HEK293 (cell line): ENCODE measurements around the gene MTA1.
A peak's percentile ranks its signal among the peaks of the same experiment; 100 is the strongest.

Experiments used
- KLF10 ChIP-seq: fragments of 450-650 bp; IDR thresholded peaks from 2 replicates; pipeline ENCODE4 v1.5.1; 2018; ENCODE audit warnings: missing biosample characterization, mild to moderate bottlenecking, missing genetic modification characterization
- SALL2 ChIP-seq: fragments of 450-650 bp; formaldehyde crosslinking; IDR thresholded peaks from 2 replicates; pipeline ENCODE4 v1.5.0; 2017; ENCODE audit warnings: missing biosample characterization, mild to moderate bottlenecking, missing genetic modification characterization, borderline replicate concordance
- ZNF239 ChIP-seq: fragments of 450-650 bp; formaldehyde crosslinking; IDR thresholded peaks from 2 replicates; pipeline ENCODE4 v1.5.1; 2016; ENCODE audit warnings: missing biosample characterization, missing genetic modification characterization
- ZNF600 ChIP-seq: fragments of 450-650 bp; formaldehyde crosslinking; IDR thresholded peaks from 2 replicates; pipeline ENCODE4 v1.5.1; 2016; ENCODE audit warnings: missing biosample characterization, missing genetic modification characterization
- TF ChIP-seq, protein P1 (sequence below): fragments of 450-650 bp; formaldehyde crosslinking; IDR thresholded peaks from 2 replicates; pipeline ENCODE4 v1.5.1; 2016; ENCODE audit warnings: missing biosample characterization, missing genetic modification characterization
- TF ChIP-seq, protein P2 (sequence below): fragments of 450-650 bp; formaldehyde crosslinking; IDR thresholded peaks from 2 replicates; pipeline ENCODE4 v1.5.1; 2016; ENCODE audit warnings: missing biosample characterization, missing genetic modification characterization
- TF ChIP-seq, protein P3 (sequence below): fragments of 450-650 bp; formaldehyde crosslinking; IDR thresholded peaks from 2 replicates; pipeline ENCODE4 v1.5.1; 2016; ENCODE audit warnings: missing biosample characterization, missing genetic modification characterization
- TF ChIP-seq, protein P4 (sequence below): fragments of 450-650 bp; formaldehyde crosslinking; IDR thresholded peaks from 2 replicates; pipeline ENCODE4 v1.5.1; 2017; ENCODE audit warnings: missing biosample characterization, missing genetic modification characterization

DNA sequence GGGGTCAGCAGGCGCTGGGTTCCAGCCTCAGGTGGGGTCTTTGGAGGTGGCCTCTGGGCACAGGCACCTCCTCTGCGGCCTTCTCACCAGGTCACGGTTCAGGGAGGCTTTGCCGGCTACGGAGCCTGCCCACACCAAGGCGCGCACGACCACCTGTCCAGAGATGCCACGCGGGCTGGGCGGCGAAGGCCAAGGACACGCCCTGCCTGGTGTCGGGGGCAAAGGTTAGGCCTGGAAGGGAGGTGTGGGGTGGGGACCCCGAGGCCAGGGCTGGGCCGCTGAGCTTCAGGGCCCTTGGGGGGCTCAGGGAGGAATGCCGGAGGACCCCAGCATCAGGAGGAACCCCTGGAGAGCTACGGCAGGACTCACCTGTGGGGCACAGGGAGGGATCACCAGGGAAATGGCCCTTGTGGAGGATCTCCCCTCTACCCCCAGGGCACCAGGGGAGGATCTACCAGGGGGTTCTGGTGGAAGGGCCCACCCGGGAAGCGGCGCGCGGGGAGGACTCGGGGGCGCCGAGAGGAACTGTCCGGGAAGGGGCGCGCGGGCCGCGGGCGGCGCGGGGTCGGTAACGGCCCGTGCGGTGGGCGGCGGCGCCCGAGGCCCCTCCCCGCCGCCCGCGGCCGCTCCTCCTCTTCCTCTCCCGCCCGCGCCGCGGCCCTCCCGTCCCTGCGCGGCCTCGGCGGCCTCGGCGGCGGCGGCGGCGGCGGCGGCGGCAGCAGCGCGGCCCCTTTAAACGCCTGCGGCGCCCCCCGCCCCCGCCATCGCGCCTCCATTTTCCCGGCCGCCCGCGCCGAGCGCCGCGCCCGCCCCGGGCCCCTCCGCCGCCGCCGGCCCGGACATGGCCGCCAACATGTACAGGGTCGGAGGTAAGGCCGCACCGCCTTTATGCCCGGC, at the start of gene MTA1:
- TF ChIP-seq, protein P1, sequence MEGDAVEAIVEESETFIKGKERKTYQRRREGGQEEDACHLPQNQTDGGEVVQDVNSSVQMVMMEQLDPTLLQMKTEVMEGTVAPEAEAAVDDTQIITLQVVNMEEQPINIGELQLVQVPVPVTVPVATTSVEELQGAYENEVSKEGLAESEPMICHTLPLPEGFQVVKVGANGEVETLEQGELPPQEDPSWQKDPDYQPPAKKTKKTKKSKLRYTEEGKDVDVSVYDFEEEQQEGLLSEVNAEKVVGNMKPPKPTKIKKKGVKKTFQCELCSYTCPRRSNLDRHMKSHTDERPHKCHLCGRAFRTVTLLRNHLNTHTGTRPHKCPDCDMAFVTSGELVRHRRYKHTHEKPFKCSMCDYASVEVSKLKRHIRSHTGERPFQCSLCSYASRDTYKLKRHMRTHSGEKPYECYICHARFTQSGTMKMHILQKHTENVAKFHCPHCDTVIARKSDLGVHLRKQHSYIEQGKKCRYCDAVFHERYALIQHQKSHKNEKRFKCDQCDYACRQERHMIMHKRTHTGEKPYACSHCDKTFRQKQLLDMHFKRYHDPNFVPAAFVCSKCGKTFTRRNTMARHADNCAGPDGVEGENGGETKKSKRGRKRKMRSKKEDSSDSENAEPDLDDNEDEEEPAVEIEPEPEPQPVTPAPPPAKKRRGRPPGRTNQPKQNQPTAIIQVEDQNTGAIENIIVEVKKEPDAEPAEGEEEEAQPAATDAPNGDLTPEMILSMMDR = no peak
- TF ChIP-seq, protein P2, sequence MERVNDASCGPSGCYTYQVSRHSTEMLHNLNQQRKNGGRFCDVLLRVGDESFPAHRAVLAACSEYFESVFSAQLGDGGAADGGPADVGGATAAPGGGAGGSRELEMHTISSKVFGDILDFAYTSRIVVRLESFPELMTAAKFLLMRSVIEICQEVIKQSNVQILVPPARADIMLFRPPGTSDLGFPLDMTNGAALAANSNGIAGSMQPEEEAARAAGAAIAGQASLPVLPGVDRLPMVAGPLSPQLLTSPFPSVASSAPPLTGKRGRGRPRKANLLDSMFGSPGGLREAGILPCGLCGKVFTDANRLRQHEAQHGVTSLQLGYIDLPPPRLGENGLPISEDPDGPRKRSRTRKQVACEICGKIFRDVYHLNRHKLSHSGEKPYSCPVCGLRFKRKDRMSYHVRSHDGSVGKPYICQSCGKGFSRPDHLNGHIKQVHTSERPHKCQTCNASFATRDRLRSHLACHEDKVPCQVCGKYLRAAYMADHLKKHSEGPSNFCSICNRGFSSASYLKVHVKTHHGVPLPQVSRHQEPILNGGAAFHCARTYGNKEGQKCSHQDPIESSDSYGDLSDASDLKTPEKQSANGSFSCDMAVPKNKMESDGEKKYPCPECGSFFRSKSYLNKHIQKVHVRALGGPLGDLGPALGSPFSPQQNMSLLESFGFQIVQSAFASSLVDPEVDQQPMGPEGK (tag by site-specific recombination) = peak; percentile 57; the same call in 1 of the 2 replicates
- TF ChIP-seq, protein P3, sequence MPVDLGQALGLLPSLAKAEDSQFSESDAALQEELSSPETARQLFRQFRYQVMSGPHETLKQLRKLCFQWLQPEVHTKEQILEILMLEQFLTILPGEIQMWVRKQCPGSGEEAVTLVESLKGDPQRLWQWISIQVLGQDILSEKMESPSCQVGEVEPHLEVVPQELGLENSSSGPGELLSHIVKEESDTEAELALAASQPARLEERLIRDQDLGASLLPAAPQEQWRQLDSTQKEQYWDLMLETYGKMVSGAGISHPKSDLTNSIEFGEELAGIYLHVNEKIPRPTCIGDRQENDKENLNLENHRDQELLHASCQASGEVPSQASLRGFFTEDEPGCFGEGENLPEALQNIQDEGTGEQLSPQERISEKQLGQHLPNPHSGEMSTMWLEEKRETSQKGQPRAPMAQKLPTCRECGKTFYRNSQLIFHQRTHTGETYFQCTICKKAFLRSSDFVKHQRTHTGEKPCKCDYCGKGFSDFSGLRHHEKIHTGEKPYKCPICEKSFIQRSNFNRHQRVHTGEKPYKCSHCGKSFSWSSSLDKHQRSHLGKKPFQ (tag by site-specific recombination) = no peak
- TF ChIP-seq, protein P4, sequence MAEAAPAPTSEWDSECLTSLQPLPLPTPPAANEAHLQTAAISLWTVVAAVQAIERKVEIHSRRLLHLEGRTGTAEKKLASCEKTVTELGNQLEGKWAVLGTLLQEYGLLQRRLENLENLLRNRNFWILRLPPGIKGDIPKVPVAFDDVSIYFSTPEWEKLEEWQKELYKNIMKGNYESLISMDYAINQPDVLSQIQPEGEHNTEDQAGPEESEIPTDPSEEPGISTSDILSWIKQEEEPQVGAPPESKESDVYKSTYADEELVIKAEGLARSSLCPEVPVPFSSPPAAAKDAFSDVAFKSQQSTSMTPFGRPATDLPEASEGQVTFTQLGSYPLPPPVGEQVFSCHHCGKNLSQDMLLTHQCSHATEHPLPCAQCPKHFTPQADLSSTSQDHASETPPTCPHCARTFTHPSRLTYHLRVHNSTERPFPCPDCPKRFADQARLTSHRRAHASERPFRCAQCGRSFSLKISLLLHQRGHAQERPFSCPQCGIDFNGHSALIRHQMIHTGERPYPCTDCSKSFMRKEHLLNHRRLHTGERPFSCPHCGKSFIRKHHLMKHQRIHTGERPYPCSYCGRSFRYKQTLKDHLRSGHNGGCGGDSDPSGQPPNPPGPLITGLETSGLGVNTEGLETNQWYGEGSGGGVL (tag by site-specific recombination) = peak; percentile 14; the same call in 1 of the 2 replicates
- TF ChIP-seq ZNF600 (tag by site-specific recombination) (no peak), ZNF239 (tag by site-specific recombination) (no peak), SALL2 (tag by site-specific recombination) (no peak), KLF10 (tag by site-specific recombination) (no peak)
